ENCODE data around the gene PTPRR.

DNA sequence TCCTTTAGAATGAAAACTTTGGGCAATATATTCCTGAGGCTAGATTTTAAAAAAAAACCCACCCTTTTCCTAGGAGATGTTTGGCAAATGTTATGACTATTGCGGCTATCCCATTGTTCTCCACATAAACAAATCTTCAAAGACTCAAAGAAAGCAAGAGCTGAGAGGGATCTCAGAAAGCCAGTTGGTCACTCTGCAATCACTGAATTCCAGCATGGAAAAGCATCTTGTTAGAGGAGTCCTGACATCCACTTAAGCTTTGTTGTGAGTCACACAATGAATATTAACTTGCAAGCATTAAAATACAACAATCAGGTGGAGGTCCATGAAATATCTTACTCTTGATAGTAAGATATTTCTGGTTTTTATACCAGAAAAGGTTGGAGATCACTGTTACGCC is 272.3 kb downstream of the PTPRR start:
- TF ChIP-seq, protein P1, sequence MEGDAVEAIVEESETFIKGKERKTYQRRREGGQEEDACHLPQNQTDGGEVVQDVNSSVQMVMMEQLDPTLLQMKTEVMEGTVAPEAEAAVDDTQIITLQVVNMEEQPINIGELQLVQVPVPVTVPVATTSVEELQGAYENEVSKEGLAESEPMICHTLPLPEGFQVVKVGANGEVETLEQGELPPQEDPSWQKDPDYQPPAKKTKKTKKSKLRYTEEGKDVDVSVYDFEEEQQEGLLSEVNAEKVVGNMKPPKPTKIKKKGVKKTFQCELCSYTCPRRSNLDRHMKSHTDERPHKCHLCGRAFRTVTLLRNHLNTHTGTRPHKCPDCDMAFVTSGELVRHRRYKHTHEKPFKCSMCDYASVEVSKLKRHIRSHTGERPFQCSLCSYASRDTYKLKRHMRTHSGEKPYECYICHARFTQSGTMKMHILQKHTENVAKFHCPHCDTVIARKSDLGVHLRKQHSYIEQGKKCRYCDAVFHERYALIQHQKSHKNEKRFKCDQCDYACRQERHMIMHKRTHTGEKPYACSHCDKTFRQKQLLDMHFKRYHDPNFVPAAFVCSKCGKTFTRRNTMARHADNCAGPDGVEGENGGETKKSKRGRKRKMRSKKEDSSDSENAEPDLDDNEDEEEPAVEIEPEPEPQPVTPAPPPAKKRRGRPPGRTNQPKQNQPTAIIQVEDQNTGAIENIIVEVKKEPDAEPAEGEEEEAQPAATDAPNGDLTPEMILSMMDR (IDR thresholded peaks at IDR 0.05) = no peak
- no peak for TF ChIP-seq MXI1 (IDR thresholded peaks at IDR 0.05; ENCODE audit: low read depth, low read length)
